CD4-positive, alpha-beta T cell (primary cell): ENCODE data around the gene HOXA7. TPM values are rescaled to one million over a fixed set of nuclear protein-coding genes. Genes with fewer than 3 reads are reported as not detected.

Experiments used
- ATAC-seq: fragments of 200-7000 bp; cut with Tn5 transposase; one replicate; pipeline ENCODE4 v1.10.0; 2022; ENCODE audit warnings: mild to moderate bottlenecking; ENCODE audit not compliant: poor library complexity
- CTCF ChIA-PET: fragments of 350-600 bp; sonication (Branson Sonifier 250); formaldehyde crosslinking; loops from one replicate; lab custom pipeline; 2021; ENCODE audit warnings: antibody characterized with exemption, inconsistent platforms; lab: Charles Lee
- POLR2A ChIA-PET: fragments of 350-600 bp; sonication (Branson Sonifier 250); formaldehyde crosslinking; loops from one replicate; lab custom pipeline; 2021; ENCODE audit warnings: antibody characterized with exemption, inconsistent platforms; lab: Charles Lee
- DNase-seq, 14 experiments: peaks; one replicate each; pipeline ENCODE4 v3.0.0-alpha.2; 2013 to 2020; ENCODE audit warnings: mixed read lengths in 2 of 14
- H3K27ac ChIP-seq, 2 donors: one replicate each; pipeline versions ENCODE4 v1.5.1 to v1.7.0; 2013; ENCODE audit warnings: low read length in 2 of 2, low read depth in 1 of 2, mild to moderate bottlenecking in 1 of 2
- H3K27me3 ChIP-seq, 2 experiments: 1 replicate in 1 of 2; 2 replicates in 1 of 2; pipeline versions ENCODE4 v1.6.1 to v1.7.0; 2013; ENCODE audit warnings: low read length in 2 of 2, control low read depth in 1 of 2, mild to moderate bottlenecking in 1 of 2, moderate library complexity in 1 of 2; ENCODE audit not compliant: insufficient read depth in 2 of 2, control insufficient read depth in 1 of 2
- H3K36me3 ChIP-seq: one replicate; pipeline ENCODE4 v1.6.1; 2013; ENCODE audit warnings: low read length, control low read depth; ENCODE audit not compliant: insufficient read depth
- H3K4me1 ChIP-seq: one replicate; pipeline ENCODE4 v1.6.1; 2013; ENCODE audit warnings: low read length, control low read depth; ENCODE audit not compliant: insufficient read depth
- H3K4me3 ChIP-seq: one replicate; pipeline ENCODE4 v1.5.1; 2013; ENCODE audit warnings: mild to moderate bottlenecking, low read length, moderate library complexity
- H3K9me3 ChIP-seq, 2 experiments: 1 replicate in 1 of 2; 2 replicates in 1 of 2; pipeline versions ENCODE4 v1.6.1 to v1.7.0; 2013; ENCODE audit warnings: low read length in 2 of 2, mild to moderate bottlenecking in 2 of 2, control low read depth in 1 of 2, moderate library complexity in 1 of 2; ENCODE audit not compliant: control insufficient read depth in 1 of 2, insufficient read depth in 1 of 2
- H3K27ac Mint-ChIP-seq: one replicate; pipeline ENCODE4 v1.8.0; 2020; ENCODE audit warnings: mixed read lengths
- H3K27me3 Mint-ChIP-seq: one replicate; pipeline ENCODE4 v1.8.0; 2021; ENCODE audit warnings: mixed read lengths
- H3K36me3 Mint-ChIP-seq: one replicate; pipeline ENCODE4 v1.8.0; 2021; ENCODE audit warnings: low read depth, mixed read lengths
- H3K4me1 Mint-ChIP-seq: one replicate; pipeline ENCODE4 v1.8.0; 2021; ENCODE audit warnings: low read depth, mixed read lengths
- H3K4me3 Mint-ChIP-seq: one replicate; pipeline ENCODE4 v1.8.0; 2020; ENCODE audit warnings: mild to moderate bottlenecking, mixed read lengths
- H3K9me3 Mint-ChIP-seq: one replicate; pipeline ENCODE4 v1.8.0; 2020; ENCODE audit warnings: mixed read lengths
- intact Hi-C, 2 experiments: fragments of 100-400 bp; cut with DNase I in 1 of 2; cut with micrococcal nuclease in 1 of 2; formaldehyde crosslinking; loops; one replicate each; pipeline versions ENCODE4 v1.15.1 to v1.9.0; 2023 to 2025; cut with DNase I, micrococcal nuclease
- total RNA-seq, 174 experiments: library from RNA in 2 of 174; stranded (reverse) in 2 of 174; gene quantifications; one replicate each; pipeline ENCODE4 v1.2.3 and lab custom pipeline; 2021 to 2026
- TF ChIP-seq, protein P1 (sequence below): fragments of 200-600 bp; IDR thresholded peaks from one replicate; pipeline ENCODE4 v1.8.0; 2022; ENCODE audit warnings: antibody characterized with exemption, mild to moderate bottlenecking

The HOXA7 gene
- total RNA-seq, 2 experiments from 2014 or later, result not detected

DNA sequence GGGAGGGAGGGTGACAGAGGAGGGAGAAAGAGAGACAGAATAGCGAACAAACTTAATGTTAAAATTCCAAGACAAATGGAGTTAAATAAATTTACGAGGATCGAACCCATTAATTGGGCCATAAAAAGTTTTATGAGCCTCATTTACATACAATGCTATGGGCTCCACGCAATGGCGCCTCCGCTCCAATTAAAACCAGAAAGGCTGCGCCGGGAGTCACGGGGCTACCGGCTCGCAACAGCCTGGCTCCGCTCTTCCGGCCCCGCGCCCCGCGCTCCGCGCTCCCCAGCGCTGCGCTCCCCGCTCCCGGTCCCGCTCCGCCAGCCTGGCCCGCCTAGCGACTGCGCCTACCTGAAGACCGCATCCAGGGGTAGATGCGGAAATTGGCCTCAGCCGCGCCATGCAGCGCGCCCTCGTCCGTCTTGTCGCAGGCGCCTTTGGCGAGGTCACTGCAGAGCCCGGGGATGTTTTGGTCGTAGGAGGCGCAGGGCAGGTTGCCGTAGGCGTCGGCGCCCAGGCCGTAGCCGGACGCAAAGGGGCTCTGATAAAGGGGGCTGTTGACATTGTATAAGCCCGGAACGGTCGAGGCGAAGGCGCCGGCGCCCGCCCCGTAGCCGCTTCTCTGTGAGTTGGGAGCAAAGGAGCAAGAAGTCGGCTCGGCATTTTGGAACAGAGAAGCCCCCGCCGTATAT, 513 bp downstream of the HOXA7 start:
- CTCF ChIA-PET, result interaction anchor here (1.1 kb wide), 1 partner anchor 1263 kb away, joined by 3 read pairs; no protein-coding TSS in a partner anchor
- H3K9me3 Mint-ChIP-seq, result no peaks in the 10 kb centered on the region
- TF ChIP-seq, protein P1, sequence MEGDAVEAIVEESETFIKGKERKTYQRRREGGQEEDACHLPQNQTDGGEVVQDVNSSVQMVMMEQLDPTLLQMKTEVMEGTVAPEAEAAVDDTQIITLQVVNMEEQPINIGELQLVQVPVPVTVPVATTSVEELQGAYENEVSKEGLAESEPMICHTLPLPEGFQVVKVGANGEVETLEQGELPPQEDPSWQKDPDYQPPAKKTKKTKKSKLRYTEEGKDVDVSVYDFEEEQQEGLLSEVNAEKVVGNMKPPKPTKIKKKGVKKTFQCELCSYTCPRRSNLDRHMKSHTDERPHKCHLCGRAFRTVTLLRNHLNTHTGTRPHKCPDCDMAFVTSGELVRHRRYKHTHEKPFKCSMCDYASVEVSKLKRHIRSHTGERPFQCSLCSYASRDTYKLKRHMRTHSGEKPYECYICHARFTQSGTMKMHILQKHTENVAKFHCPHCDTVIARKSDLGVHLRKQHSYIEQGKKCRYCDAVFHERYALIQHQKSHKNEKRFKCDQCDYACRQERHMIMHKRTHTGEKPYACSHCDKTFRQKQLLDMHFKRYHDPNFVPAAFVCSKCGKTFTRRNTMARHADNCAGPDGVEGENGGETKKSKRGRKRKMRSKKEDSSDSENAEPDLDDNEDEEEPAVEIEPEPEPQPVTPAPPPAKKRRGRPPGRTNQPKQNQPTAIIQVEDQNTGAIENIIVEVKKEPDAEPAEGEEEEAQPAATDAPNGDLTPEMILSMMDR, result no peak
- peak overlapping the region; percentile 71 for H3K27ac Mint-ChIP-seq
- ATAC-seq (peak; percentile 8), DNase-seq (peak in 3 of 14 experiments; percentile 40 to 62 (median 60))
- intact Hi-C loops, result loop anchor here in 1 of 2 experiments (1.0 to 5.0 kb wide), 2 partner anchors 954 to 1295 kb away; partner anchors contain the start of genes CBX3 and HNRNPA2B1
- POLR2A ChIA-PET, result no interaction called here
- peaks cover 73% of the 10 kb centered on the region for H3K4me1 Mint-ChIP-seq
- peak overlapping the region; percentile 4 for H3K4me3 ChIP-seq
- H3K36me3 Mint-ChIP-seq, result no peaks in the 10 kb centered on the region
- no peaks in the 10 kb centered on the region for H3K36me3 ChIP-seq
- peaks cover 97% of the 10 kb centered on the region for H3K27me3 Mint-ChIP-seq
- peaks cover 92 to 98% of the 10 kb centered on the region in 2 experiments for H3K27me3 ChIP-seq
- H3K9me3 ChIP-seq, result peaks cover 0 to 72% of the 10 kb centered on the region in 2 experiments
- no peak overlapping the region for H3K27ac ChIP-seq
- peak overlapping the region; percentile 59 for H3K4me3 Mint-ChIP-seq
- peaks cover 72% of the 10 kb centered on the region for H3K4me1 ChIP-seq

DNA sequence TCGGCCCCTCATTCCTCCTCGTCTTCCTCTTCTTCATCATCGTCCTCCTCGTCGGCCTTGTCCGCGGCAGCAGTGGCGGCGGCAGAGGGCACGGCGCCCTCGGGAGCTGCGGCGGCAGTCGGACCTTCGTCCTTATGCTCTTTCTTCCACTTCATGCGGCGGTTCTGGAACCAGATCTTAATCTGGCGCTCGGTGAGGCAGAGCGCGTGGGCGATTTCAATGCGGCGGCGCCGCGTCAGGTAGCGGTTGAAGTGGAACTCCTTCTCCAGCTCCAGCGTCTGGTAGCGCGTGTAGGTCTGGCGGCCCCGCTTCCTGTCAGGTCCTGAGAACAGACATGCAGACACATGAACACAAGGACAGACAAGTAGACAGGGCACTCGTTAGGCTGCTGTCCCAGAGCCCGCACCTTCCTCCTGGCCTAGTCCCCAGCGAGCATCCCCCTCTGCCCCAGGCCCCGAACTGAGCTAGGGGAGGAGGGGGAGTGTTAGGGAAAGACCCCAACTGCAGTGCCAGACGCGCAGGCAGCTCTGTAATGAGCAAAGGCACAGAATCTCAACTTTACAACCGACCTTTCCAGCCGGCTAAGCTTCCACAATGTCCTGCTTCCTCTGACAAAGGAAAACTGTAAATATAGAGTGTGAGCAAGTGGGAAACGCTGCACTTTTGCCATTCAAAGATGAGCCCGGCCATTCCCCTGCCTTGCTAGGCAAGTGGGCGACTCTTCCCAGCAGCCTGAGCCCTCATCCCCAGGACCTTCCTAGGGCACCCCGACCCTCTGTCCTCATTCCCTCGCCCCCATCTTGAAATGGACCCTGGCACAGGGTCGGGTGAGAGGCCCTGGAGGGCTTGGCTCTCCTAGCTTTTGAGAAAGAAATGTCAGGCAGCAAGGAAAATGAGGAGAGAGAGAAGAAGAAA, 1.3 kb downstream of the HOXA7 start:
- peak overlapping the region; percentile 71 for H3K27ac Mint-ChIP-seq
- peak overlapping the region; percentile 63 for H3K4me3 Mint-ChIP-seq
- H3K36me3 Mint-ChIP-seq, result no peaks in the 10 kb centered on the region
- intact Hi-C loops, result loop anchor here (5.0 kb wide), 3 partner anchors 32 to 953 kb away; partner anchors contain the start of genes CBX3 (in 1 of the 2), HNRNPA2B1 (in 1 of the 2) and HOXA11 (in 1 of the 2)
- H3K9me3 Mint-ChIP-seq, result no peaks in the 10 kb centered on the region
- peaks cover 77% of the 10 kb centered on the region for H3K4me1 Mint-ChIP-seq
- TF ChIP-seq, protein P1, result no peak
- DNase-seq (peak in 4 of 14 experiments; percentile 48 to 61 (median 52)), ATAC-seq (no peak)
- H3K4me3 ChIP-seq, result no peak overlapping the region
- peaks cover 72% of the 10 kb centered on the region for H3K4me1 ChIP-seq
- H3K9me3 ChIP-seq, result peaks cover 0 to 74% of the 10 kb centered on the region in 2 experiments
- peaks cover 93 to 97% of the 10 kb centered on the region in 2 experiments for H3K27me3 ChIP-seq
- no peak overlapping the region for H3K27ac ChIP-seq
- H3K27me3 Mint-ChIP-seq, result peaks cover 100% of the 10 kb centered on the region
- ChIA-PET POLR2A (no interaction called here), CTCF (no interaction called here)
- no peaks in the 10 kb centered on the region for H3K36me3 ChIP-seq

DNA sequence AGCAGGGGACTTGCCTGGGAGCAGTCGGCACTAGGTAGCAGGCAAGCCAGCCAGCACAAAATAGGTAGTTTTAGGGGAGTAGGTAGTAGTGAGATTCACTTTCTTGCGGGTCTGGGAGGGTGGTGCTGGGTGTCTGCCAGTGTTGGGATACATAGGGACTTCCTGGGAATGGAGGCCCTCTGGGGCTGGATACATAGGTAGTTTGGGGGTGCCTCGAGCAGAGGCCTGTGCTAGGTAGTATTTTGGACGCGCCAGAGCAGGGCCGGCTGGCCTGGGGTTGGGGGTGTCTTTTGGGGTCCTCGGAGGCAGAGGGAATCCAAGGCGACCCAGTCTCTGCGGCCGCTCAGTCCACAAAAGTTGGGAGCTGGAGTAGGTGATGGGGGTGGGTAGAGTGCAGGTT, 2.1 kb downstream of the HOXA7 start:
- H3K4me3 Mint-ChIP-seq, result peak overlapping the region; percentile 8

More for the DNA sequence above, 2.1 kb downstream of the HOXA7 start:
- ATAC-seq (no peak), DNase-seq (peak in 1 of 14 experiments; percentile 31)
- TF ChIP-seq, protein P1, result no peak
- Histone ChIP-seq H3K27ac (no peak overlapping the region), H3K27me3 (peaks cover 91 to 97% of the 10 kb centered on the region in 2 experiments), H3K36me3 (no peaks in the 10 kb centered on the region), H3K9me3 (peaks cover 0 to 72% of the 10 kb centered on the region in 2 experiments), H3K4me1 (peaks cover 70% of the 10 kb centered on the region), H3K4me3 (no peak overlapping the region)
- Mint-ChIP-seq H3K4me1 (peaks cover 71% of the 10 kb centered on the region), H3K27me3 (peaks cover 100% of the 10 kb centered on the region), H3K9me3 (no peaks in the 10 kb centered on the region), H3K36me3 (no peaks in the 10 kb centered on the region), H3K27ac (peak overlapping the region; percentile 71)
- ChIA-PET POLR2A (no interaction called here), CTCF (no interaction called here)
- intact Hi-C loops, result loop anchor here (5.0 kb wide), 2 partner anchors 33 to 43 kb away; partner anchors contain the start of gene HOXA11 (in 1 of the 2)
